ENCODE data around the gene PDE6B. TPM values are rescaled to one million over a fixed set of nuclear protein-coding genes. Genes with fewer than 3 reads are reported as not detected.
"Not testable (repeated sequence)": the region's sequence is repeated elsewhere in the genome, so short reads cannot be mapped to it uniquely, and the experiment has no call there.

Gene PDE6B
- total RNA-seq, 4 donors from 2014 or later, result 0.98 to 1.3 TPM; not detected in 2

DNA sequence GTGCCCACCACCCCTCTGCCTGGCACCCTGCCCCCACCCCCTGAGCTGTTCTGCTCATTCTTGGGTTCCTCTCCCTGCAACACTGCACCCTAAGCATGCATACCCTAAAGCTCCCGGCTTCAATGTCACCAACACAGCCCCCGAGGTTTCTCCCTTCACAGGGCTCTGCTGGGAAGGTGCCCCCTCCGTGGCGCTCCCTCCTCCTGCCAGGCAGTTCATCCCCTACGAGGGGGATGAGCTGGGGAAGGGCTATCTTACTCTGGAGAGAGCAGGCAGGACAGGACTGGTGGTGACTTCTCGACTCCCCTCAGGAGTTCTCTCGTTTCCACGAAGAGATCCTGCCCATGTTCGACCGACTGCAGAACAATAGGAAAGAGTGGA, 42.2 kb downstream of the PDE6B start:
- no peaks in the 10 kb centered on the region for H3K9me3 ChIP-seq
- no peak for DNase-seq (ENCODE audit: low spot score in 2 of 2)
- TF ChIP-seq EP300 (IDR thresholded peaks at IDR 0.05) (no peak), POLR2A (IDR thresholded peaks at IDR 0.05) (no peak)
- TF ChIP-seq, protein P1, sequence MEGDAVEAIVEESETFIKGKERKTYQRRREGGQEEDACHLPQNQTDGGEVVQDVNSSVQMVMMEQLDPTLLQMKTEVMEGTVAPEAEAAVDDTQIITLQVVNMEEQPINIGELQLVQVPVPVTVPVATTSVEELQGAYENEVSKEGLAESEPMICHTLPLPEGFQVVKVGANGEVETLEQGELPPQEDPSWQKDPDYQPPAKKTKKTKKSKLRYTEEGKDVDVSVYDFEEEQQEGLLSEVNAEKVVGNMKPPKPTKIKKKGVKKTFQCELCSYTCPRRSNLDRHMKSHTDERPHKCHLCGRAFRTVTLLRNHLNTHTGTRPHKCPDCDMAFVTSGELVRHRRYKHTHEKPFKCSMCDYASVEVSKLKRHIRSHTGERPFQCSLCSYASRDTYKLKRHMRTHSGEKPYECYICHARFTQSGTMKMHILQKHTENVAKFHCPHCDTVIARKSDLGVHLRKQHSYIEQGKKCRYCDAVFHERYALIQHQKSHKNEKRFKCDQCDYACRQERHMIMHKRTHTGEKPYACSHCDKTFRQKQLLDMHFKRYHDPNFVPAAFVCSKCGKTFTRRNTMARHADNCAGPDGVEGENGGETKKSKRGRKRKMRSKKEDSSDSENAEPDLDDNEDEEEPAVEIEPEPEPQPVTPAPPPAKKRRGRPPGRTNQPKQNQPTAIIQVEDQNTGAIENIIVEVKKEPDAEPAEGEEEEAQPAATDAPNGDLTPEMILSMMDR (IDR thresholded peaks at IDR 0.05), result no peak
- peaks cover 0 to 13% (median 0%) of the 10 kb centered on the region in 4 donors for H3K4me1 ChIP-seq
- no peak overlapping the region for H3K27ac ChIP-seq
- H3K27me3 ChIP-seq, result peaks cover 0 to 17% of the 10 kb centered on the region in 2 donors
- H3K4me3 ChIP-seq, result no peak overlapping the region
- H3K36me3 ChIP-seq, result peaks cover 6 to 23% (median 11%) of the 10 kb centered on the region in 3 donors
- 64% methylated on average over 10 of the region's 10 CpGs for WGBS, 2 donors

DNA sequence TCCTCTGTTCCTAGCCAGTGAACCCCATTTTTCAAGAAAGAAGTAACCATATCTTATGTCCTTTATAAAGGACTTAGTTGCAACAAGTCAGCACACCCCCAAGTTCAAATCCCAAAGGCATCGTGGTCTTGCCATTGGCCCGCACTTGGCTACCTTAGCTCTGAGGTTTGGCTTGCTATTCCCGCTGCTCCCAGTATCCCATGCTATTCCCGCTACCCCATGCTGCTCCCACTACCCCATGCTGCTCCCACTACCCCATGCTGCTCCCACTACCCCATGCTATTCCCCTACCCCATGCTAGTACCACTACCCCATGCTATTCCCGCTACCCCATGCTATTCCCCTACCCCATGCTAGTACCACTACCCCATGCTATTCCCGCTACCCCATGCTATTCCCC, 42.8 kb downstream of the PDE6B start:
- H3K4me1 ChIP-seq, result peaks cover 0 to 16% (median 4%) of the 10 kb centered on the region in 4 donors
- H3K36me3 ChIP-seq, result peaks cover 6 to 29% (median 11%) of the 10 kb centered on the region in 3 donors
- WGBS, 2 donors, result 72 to 89% methylated on average over 5 to 6 of the region's 6 CpGs
- H3K4me3 ChIP-seq; H3K9me3 ChIP-seq; DNase-seq (ENCODE audit: low spot score in 2 of 2); H3K27ac ChIP-seq: not testable (repeated sequence)
- peaks cover 0 to 12% of the 10 kb centered on the region in 2 donors for H3K27me3 ChIP-seq

DNA sequence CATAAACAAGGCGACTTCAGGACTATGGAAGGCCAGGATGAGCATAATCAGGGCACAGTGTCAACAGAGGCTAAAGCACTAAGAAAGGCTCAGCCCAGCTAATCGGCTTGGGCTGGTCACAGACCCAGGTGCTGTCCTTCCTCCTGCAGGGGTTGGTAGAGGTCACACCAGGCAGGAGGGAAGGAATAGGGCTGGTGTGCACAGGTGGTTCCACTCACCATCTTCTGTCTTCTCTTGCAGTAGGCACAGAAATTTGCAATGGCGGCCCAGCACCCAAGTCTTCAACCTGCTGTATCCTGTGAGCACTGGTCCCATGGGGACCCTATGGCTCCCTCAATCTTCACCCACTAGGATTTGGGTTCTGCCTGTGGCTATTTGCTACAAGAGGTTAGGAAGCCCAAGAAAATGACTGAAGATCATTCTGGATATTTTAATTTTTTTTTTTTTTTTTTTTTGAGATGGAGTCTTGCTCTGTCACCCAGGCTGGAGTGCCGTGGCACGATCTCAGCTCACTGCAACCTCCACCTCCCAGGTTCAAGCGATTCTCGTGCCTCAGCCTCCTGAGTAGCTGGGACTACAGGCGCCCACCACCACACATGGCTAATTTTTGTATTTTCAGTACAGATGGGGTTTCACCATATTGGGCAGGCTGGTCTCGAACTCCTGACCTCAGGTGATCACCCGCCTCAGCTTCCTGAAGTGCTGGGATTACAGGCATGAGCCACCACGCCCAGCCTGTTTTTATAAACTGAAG, 44.6 kb downstream of the PDE6B start:
- H3K27me3 ChIP-seq; DNase-seq (ENCODE audit: low spot score in 2 of 2); H3K9me3 ChIP-seq; H3K27ac ChIP-seq; H3K4me3 ChIP-seq: not testable (repeated sequence)
- WGBS, 2 donors, result 93 to 95% methylated on average over 11 of the region's 11 CpGs
- Histone ChIP-seq H3K4me1 (peaks cover 0 to 13% (median 9%) of the 10 kb centered on the region in 4 donors), H3K36me3 (peaks cover 6 to 29% (median 11%) of the 10 kb centered on the region in 3 donors)

DNA sequence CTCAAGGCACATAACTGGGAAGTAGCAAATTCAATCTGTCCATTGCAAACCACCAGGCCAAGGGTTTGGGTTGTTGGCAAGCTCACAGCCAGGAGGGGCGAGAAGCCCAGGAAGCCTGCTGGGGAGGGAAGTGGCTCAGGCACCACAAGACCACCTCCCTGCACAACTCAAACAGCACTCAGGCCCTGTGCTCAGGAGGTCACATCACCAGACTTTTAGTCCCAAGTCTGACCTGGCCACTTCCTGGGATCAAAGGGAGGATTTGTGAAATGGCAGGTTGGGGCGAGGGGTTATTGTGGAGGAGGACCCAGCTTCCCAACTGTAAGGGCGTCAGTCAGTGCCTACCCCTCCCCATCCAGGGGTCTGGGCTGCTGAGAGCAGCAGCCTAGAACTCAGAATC, 46.4 kb downstream of the PDE6B start:
- no peak overlapping the region for H3K27ac ChIP-seq
- WGBS, 2 donors, result 85 to 94% methylated on average over 3 of the region's 3 CpGs
- H3K9me3 ChIP-seq, result no peaks in the 10 kb centered on the region
- TF ChIP-seq, protein P1 (IDR thresholded peaks at IDR 0.05), result no peak
- TF ChIP-seq EP300 (IDR thresholded peaks at IDR 0.05), result no peak
- TF ChIP-seq POLR2A (IDR thresholded peaks at IDR 0.05), result no peak
- no peak for DNase-seq (ENCODE audit: low spot score in 2 of 2)
- H3K36me3 ChIP-seq, result peaks cover 6 to 29% (median 11%) of the 10 kb centered on the region in 3 donors
- H3K27me3 ChIP-seq, result no peaks in the 10 kb centered on the region
- H3K4me1 ChIP-seq, result peaks cover 0 to 25% (median 16%) of the 10 kb centered on the region in 4 donors
- no peak overlapping the region for H3K4me3 ChIP-seq

DNA sequence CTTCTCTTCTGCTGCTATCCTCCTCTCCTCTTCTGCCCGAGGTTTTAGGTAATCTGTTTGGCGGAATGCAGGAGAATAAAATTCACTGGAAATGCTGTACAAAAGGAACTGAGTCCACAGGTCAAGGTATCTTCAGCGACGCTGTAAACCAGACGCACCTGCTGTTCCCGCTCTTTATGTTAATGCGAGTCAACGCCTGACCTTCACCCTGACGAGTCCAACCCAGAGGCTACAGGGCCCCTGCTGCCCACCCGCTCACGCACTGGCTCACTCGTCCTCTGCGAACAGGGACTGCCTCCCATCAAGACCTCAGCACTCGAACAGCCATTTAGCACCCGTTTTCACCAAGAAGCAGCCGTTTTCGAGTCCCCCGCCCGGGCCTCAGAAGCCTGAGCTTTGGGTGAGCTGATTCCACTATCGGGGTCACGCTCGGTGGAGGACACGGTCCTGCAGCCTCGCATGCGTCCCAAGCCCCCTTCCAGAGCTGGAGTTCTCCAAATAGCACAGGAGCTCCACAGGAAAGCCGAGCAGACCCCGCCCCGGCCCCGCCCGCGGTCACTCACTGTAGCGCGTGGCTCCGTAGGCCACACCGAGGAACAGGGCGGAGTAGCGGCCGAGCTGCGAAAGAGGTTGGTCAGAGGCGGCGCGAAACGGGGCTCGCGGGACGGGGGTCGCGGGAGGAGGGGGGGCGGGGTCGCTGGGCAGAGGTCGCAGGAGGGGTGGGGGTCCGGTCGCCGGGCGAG, 48.1 kb downstream of the PDE6B start:
- WGBS, 2 donors, result 14 to 21% methylated on average over 23 to 34 of the region's 55 CpGs
- TF ChIP-seq, protein P1 (IDR thresholded peaks at IDR 0.05), result no peak
- TF ChIP-seq POLR2A (IDR thresholded peaks at IDR 0.05) (no peak), EP300 (IDR thresholded peaks at IDR 0.05) (no peak)
- no peaks in the 10 kb centered on the region for H3K9me3 ChIP-seq
- H3K4me1 ChIP-seq, result peaks cover 0 to 25% (median 16%) of the 10 kb centered on the region in 4 donors
- peak overlapping the region; percentile 76 to 98 (median 96) for H3K27ac ChIP-seq
- H3K4me3 ChIP-seq, result peak overlapping the region; percentile 61 to 94 (median 82)
- peaks cover 6 to 29% (median 11%) of the 10 kb centered on the region in 3 donors for H3K36me3 ChIP-seq
- H3K27me3 ChIP-seq, result no peaks in the 10 kb centered on the region
- peak; percentile 14 to 36 for DNase-seq (ENCODE audit: low spot score in 2 of 2)
